Skeletal muscle cell (primary cell): ENCODE results near the gene CDYL2.
"Not testable (repeated sequence)": the region's sequence is repeated elsewhere in the genome, so short reads cannot be mapped to it uniquely, and the experiment has no call there.

Source experiments
- DNase-seq: peaks from one replicate; pipeline ENCODE4 v3.0.0-alpha.2; 2010; ENCODE audit warnings: low read depth
- H3K4me3 ChIP-seq: 2 replicates; pipeline ENCODE4 v1.5.1; 2011; ENCODE audit warnings: low read depth, mild to moderate bottlenecking, control low read depth, low read length, moderate library complexity

Gene CDYL2

DNA sequence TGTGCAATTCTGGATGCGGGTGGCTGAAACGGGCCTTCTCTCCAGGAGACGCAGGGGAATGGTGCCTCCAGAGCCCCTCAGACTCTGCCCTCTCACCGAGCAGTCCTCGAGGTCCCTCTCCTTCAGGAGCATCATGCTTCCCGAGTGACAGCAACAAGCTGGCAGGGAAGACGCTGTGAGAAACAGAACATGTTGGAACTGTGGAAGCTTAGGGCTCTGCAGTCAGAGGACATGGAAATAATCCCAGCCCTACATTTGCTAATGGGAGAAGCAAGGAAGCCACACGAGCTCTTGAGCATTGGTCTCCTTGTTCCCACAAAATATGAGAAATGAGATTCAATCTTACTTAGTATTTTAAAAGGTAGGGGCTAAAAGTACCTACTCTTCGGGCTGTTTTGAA is 148.6 kb downstream of the CDYL2 start:
- no peak for DNase-seq
- H3K4me3 ChIP-seq: no peak overlapping the region

DNA sequence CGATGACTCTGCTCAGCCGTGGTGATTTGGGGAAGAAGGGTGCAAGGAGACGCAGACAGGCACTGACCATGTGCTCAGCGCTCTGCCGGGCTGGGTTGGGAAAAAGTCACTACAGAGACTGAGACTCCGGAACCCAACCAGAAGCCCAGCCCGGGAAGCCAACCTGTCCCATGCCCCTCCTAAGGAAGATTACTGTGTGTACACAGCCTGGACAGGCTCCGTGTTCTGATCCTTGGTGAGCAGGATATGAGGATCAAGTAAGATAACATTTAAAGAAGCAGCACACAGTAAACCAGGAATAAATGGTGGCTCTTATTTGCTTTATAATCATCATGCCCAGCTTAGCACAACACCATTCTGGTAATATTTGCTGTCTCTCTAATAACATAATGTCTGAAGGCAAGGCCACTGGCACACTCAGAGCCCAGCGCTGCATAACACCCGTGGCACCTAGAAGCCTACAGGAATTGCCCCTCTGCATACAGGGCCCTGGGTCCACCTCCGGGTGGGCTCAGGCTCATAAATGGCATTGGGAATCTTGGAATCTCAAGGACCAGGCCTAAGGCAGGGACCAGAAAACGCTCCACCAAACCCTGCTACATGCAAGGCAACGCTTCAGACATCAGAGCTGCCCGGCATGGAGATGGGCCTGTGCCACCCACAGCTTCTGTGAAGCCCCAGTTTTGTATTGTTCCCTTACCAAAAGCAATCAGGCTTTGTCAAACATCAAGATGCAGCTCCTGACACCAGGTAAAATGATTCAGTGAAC is 150.1 kb downstream of the CDYL2 start:
- DNase-seq: no peak

DNA sequence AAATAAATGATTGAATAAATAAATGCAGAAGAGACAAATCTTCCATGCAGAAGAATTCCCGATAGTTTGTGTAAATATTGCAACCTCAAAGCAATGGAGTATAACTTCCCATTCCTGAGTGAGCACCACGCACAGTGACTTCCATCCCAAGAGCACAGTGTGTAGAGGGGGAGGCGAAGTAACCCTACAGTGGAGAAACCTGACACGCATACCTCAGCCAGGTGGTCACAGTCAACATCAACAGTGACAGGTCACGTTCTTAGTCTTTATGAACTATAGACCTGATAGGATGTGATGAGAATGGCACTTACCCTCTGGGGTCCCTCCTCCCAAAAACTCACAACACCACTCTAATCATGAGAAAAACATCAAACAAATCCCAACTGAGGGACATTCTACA is 152.0 kb downstream of the CDYL2 start:
- DNase-seq: no peak
- H3K4me3 ChIP-seq: no peak overlapping the region

More for the DNA sequence above, 150.1 kb downstream of the CDYL2 start:
- H3K4me3 ChIP-seq: no peak overlapping the region

DNA sequence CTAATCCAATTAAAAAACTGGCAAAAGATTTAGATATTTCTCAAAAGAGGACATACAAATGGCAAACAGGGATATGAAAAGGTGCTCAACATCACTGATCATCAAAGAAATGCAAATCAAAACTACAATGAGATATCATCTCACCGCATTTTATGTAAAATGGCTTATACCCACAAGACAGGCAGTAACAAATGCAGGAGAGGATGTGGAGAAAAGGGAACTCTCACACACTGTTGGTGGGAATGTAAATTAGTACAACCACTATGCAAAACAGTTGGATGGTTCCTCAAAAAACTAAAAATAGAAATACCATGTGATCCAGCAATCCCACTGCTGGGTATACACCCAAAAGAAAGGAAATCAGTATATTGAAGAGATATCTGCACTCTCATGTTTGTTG is 154.1 kb downstream of the CDYL2 start:
- H3K4me3 ChIP-seq, DNase-seq: not testable (repeated sequence)

GRCh38 chr16:80640316-80640715 is 164.1 kb downstream of the CDYL2 start:
- no peak for DNase-seq
- no peak overlapping the region for H3K4me3 ChIP-seq

- H3K4me3 ChIP-seq: no peak overlapping the region
- no peak for DNase-seq
Observed at GRCh38 chr16:80639636-80640035, 164.8 kb downstream of the CDYL2 start.

GRCh38 chr16:80637621-80638020 is 166.8 kb downstream of the CDYL2 start:
- no peak for DNase-seq
- H3K4me3 ChIP-seq: no peak overlapping the region

- no peak for DNase-seq
- no peak overlapping the region for H3K4me3 ChIP-seq
Observed at GRCh38 chr16:80631581-80631980, 172.8 kb downstream of the CDYL2 start.

GRCh38 chr16:80628254-80628653 is 176.1 kb downstream of the CDYL2 start:
- H3K4me3 ChIP-seq: no peak overlapping the region
- DNase-seq: no peak

GRCh38 chr16:80627108-80627507 is 177.3 kb downstream of the CDYL2 start:
- no peak overlapping the region for H3K4me3 ChIP-seq
- DNase-seq: no peak

DNA sequence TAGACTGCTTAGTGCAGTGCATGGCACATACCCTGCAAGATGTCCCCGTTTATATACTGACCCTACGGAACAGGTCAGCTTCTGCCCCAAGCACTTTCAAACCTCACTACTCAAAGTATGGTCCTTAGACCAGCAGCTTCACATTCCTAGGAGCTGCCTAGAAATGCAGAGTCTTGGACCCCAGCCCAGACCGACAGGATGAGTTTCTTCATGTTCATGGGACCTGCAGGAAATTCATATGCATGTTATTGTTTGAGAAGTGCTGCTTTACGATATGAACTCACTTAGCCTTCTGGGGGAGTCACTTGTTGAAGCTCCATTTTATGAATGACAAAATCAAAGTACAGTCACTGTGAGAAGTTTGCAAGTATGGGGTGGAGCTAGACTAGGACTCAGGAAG is 181.0 kb downstream of the CDYL2 start:
- H3K4me3 ChIP-seq: no peak overlapping the region
- no peak for DNase-seq

DNA sequence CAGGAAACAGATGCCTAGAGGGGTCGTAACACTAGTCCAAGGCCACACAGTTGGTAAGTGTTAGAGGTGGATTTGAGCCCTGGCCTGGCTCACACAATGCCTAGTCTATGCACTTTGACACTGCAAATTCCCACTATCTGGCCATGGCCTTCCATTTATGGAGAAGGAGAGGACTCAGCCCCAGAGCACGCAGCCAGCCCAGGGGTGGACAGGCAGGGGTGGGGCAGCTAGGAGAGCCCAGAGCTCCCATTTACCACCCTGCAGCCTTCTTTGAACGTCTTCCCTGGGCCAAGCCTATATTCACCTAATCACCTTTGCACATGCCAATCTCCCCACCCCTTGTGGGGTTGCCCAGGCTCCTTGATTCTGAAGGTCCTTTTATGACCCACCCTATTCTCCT is 182.4 kb downstream of the CDYL2 start:
- H3K4me3 ChIP-seq: no peak overlapping the region
- DNase-seq: no peak

DNA sequence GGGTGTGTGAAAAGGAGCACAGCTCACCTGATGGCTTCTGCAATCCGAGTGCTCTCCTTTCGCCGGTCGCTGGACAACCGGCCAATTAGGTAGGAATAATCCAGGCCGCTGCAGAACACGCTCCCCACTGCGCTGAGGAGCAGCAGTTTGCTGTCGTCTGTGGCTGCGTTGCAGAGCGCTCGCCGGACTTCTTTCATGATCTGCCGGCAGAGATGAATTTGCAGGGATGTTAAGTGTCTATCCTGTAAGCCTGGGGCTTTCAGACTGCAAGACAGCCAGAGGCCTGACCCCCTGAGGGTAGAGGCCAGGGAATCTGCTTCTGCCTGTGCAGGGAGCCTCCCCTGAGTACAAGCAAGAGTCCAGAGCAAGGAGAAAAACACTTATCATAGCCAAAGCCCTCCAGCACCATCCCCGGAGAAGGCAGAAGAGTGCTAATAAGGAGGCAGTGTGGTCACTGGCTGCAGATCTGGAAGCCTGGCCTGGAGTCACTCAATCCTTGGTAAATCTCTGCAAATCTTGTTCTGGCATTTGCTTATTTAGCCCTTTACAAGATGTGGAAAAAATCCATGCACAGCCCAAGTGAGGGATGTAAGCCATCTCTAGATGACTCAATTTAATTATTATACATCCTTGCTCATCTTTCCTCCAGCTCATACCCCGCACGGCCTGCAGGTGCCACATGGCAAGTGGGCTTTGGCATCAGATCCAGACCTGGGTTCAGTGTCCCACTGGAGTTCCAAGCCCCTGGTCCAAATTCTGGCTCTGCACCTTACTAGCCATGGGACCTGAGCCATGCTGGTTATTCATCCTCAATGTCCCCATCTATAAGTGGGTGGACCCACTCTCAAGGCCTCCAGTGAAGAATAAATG is 183.4 kb downstream of the CDYL2 start:
- no peak for DNase-seq
- H3K4me3 ChIP-seq: no peak overlapping the region

DNA sequence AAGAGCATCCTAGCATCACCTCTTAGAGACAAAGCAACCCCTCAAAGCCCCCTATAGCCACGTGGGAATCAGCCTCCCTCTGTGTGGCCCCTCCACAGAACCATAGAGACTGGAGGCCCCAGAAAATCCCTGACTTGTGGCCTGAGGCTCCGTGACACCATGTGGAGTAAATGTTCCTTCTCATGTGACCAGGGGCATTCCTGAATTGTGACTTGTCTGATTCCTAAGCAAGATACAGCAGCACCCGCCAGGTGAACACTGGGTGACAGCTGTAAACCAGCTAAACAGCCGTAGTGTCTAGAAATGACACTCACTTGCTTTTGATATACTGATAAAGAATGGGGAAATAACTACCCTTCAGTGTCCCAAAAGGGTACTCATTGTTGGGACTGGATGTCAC is 184.6 kb downstream of the CDYL2 start:
- no peak overlapping the region for H3K4me3 ChIP-seq
- no peak for DNase-seq

GRCh38 chr16:80618862-80619648 is 185.3 kb downstream of the CDYL2 start:
- no peak for DNase-seq
- no peak overlapping the region for H3K4me3 ChIP-seq

- no peak for DNase-seq
- no peak overlapping the region for H3K4me3 ChIP-seq
Observed at GRCh38 chr16:80616362-80616761, 188.0 kb downstream of the CDYL2 start.

GRCh38 chr16:80615735-80616134 is 188.7 kb downstream of the CDYL2 start:
- H3K4me3 ChIP-seq: no peak overlapping the region
- no peak for DNase-seq

- no peak overlapping the region for H3K4me3 ChIP-seq
- DNase-seq: peak; percentile 83
Observed at GRCh38 chr16:80614908-80615671, 189.3 kb downstream of the CDYL2 start.

DNA sequence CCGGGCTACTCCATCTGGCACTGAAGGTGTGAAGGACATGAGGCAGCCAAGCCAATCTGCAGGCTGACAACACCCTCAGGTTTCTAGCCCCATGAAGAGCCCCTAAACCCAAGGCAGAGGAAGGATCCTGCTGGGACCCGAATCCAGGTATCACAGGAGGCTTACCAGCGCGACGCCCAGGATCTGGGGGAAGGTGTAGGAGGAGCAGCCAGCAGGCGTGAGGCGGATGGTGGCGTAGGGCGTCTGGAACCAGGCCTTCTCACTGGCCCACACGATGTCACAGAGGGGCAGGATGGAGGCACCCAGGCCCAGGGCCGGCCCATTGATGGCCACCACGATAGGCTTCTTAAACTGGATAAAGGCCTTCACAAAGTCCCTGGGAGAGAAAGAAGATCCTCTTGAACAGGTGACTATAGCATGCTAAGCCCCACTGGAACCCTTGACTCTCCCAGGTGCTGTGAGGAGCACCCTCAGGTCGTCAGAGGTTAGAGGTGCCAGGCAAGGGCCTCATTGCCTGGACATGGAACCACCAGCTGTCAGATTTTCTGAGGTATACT is 191.9 kb downstream of the CDYL2 start:
- H3K4me3 ChIP-seq: no peak overlapping the region
- no peak for DNase-seq
